H9 (cell line): Measurements from ENCODE around the gene TBC1D22A. TPM values are rescaled to one million over a fixed set of nuclear protein-coding genes. Genes with fewer than 3 reads are reported as not detected.

Experiments
- DNase-seq: peaks from one replicate; pipeline ENCODE4 v3.0.0-alpha.2; 2017
- H2AFZ ChIP-seq: one replicate; pipeline ENCODE4 v1.6.1; 2013; ENCODE audit warnings: mild to moderate bottlenecking, low read length, control low read depth, moderate library complexity
- H2AK5ac ChIP-seq: 2 replicates; pipeline ENCODE4 v1.6.1; 2013; ENCODE audit warnings: low read length, control low read depth, mixed read lengths; ENCODE audit not compliant: insufficient read length
- H2BK120ac ChIP-seq: one replicate; pipeline ENCODE4 v1.6.1; 2013; ENCODE audit warnings: low read depth, mild to moderate bottlenecking, low read length, control low read depth, inconsistent platforms; ENCODE audit not compliant: poor library complexity, severe bottlenecking
- H2BK12ac ChIP-seq: 2 replicates; pipeline ENCODE4 v1.6.1; 2013; ENCODE audit warnings: low read length, control low read depth, mixed read lengths, low read depth; ENCODE audit not compliant: insufficient read length
- H2BK15ac ChIP-seq: 2 replicates; pipeline ENCODE4 v1.6.1; 2013; ENCODE audit warnings: low read depth, low read length, control low read depth
- H2BK20ac ChIP-seq: one replicate; pipeline ENCODE4 v1.6.1; 2013; ENCODE audit warnings: low read depth, mild to moderate bottlenecking, low read length, control low read depth, inconsistent platforms; ENCODE audit not compliant: poor library complexity, severe bottlenecking
- H2BK5ac ChIP-seq: 2 replicates; pipeline ENCODE4 v1.6.1; 2013; ENCODE audit warnings: low read length, control low read depth, mixed read lengths; ENCODE audit not compliant: insufficient read length
- H3K14ac ChIP-seq: 2 replicates; pipeline ENCODE4 v1.6.1; 2013; ENCODE audit warnings: low read length, control low read depth; ENCODE audit not compliant: insufficient read depth
- H3K18ac ChIP-seq: 2 replicates; pipeline ENCODE4 v1.6.1; 2013; ENCODE audit warnings: low read depth, mild to moderate bottlenecking, mixed read lengths, low read length, control low read depth; ENCODE audit not compliant: insufficient read length
- H3K23ac ChIP-seq: 2 replicates; pipeline ENCODE4 v1.6.1; 2013; ENCODE audit warnings: low read length, control low read depth, mixed read lengths, low read depth; ENCODE audit not compliant: insufficient read length
- H3K23me2 ChIP-seq: 2 replicates; pipeline ENCODE4 v1.6.1; 2013; ENCODE audit warnings: low read depth, mild to moderate bottlenecking, mixed read lengths, low read length, control low read depth; ENCODE audit not compliant: insufficient read length, poor library complexity, severe bottlenecking
- H3K27ac ChIP-seq: 2 replicates; pipeline ENCODE4 v1.5.1; 2013; ENCODE audit warnings: low read length, control low read depth, mixed read lengths, low read depth; ENCODE audit not compliant: insufficient read length
- H3K27me3 ChIP-seq: 2 replicates; pipeline ENCODE4 v1.6.1; 2013; ENCODE audit warnings: low read length, control low read depth, inconsistent platforms; ENCODE audit not compliant: insufficient read depth
- H3K4ac ChIP-seq: 2 replicates; pipeline ENCODE4 v1.6.1; 2013; ENCODE audit warnings: low read depth, mild to moderate bottlenecking, control low read depth, inconsistent platforms, low read length, moderate library complexity
- H3K4me1 ChIP-seq: 2 replicates; pipeline ENCODE4 v1.6.1; 2013; ENCODE audit warnings: low read length, control low read depth, inconsistent platforms; ENCODE audit not compliant: insufficient read depth
- H3K4me2 ChIP-seq: 2 replicates; pipeline ENCODE4 v1.6.1; 2013; ENCODE audit warnings: low read length, control low read depth, mixed read lengths; ENCODE audit not compliant: insufficient read length, insufficient read depth
- H3K56ac ChIP-seq: 2 replicates; pipeline ENCODE4 v1.6.1; 2013; ENCODE audit warnings: low read depth, mild to moderate bottlenecking, mixed read lengths, low read length, control low read depth; ENCODE audit not compliant: insufficient read length
- H3K79me1 ChIP-seq: 2 replicates; pipeline ENCODE4 v1.6.1; 2013; ENCODE audit warnings: low read depth, mild to moderate bottlenecking, moderate library complexity, low read length, control low read depth, inconsistent platforms; ENCODE audit not compliant: insufficient read depth, poor library complexity, severe bottlenecking
- H3K79me2 ChIP-seq: 2 replicates; pipeline ENCODE4 v1.6.1; 2013; ENCODE audit warnings: low read length, control low read depth, inconsistent platforms; ENCODE audit not compliant: insufficient read depth
- H3K9ac ChIP-seq: 2 replicates; pipeline ENCODE4 v1.6.1; 2013; ENCODE audit warnings: low read length, control low read depth, mixed read lengths; ENCODE audit not compliant: insufficient read length; ENCODE audit errors: extremely low read depth
- H3K9me3 ChIP-seq: one replicate; pipeline ENCODE4 v1.6.1; 2013; ENCODE audit warnings: low read depth, low read length, inconsistent platforms; ENCODE audit not compliant: control insufficient read depth
- H3T11ph ChIP-seq: one replicate; pipeline ENCODE4 v1.6.1; 2013; ENCODE audit warnings: mild to moderate bottlenecking, low read length, control low read depth, inconsistent platforms
- H4K20me1 ChIP-seq: one replicate; pipeline ENCODE4 v1.6.1; 2013; ENCODE audit not compliant: control insufficient read depth, insufficient read length, insufficient read depth
- H4K5ac ChIP-seq: 2 replicates; pipeline ENCODE4 v1.6.1; 2013; ENCODE audit warnings: low read depth, mild to moderate bottlenecking, mixed read lengths, low read length, control low read depth; ENCODE audit not compliant: insufficient read length
- H4K8ac ChIP-seq: replicated peaks from 2 replicates; pipeline ENCODE4 v1.6.1; 2013; ENCODE audit warnings: low read length, control low read depth, mixed read lengths, low read depth; ENCODE audit not compliant: insufficient read length
- H4K91ac ChIP-seq: 2 replicates; pipeline ENCODE4 v1.6.1; 2013; ENCODE audit warnings: low read depth, mild to moderate bottlenecking, moderate library complexity, mixed read lengths, low read length, control low read depth; ENCODE audit not compliant: insufficient read length
- H3K27ac Mint-ChIP-seq, 3 experiments: 2 replicates in 2 of 3; 3 replicates in 1 of 3; pipeline ENCODE4 v1.8.0; 2020 to 2021; ENCODE audit warnings: mixed read lengths in 3 of 3, mild to moderate bottlenecking in 1 of 3, moderate library complexity in 1 of 3
- H3K27me3 Mint-ChIP-seq: 2 replicates; pipeline ENCODE4 v1.8.0; 2021; ENCODE audit warnings: low read depth, mild to moderate bottlenecking, moderate library complexity, mixed read lengths
- H3K36me3 Mint-ChIP-seq, 3 experiments: 2 replicates in 2 of 3; 3 replicates in 1 of 3; pipeline ENCODE4 v1.8.0; 2020 to 2021; ENCODE audit warnings: low read depth in 3 of 3, mixed read lengths in 3 of 3; ENCODE audit not compliant: insufficient read depth in 1 of 3
- H3K4me1 Mint-ChIP-seq, 2 experiments: 2 replicates each; pipeline ENCODE4 v1.8.0; 2020; ENCODE audit warnings: mixed read lengths in 2 of 2
- H3K4me3 Mint-ChIP-seq, 2 experiments: 2 replicates in 1 of 2; 3 replicates in 1 of 2; pipeline ENCODE4 v1.8.0; 2020 to 2021; ENCODE audit warnings: mild to moderate bottlenecking in 2 of 2, mixed read lengths in 2 of 2, moderate library complexity in 1 of 2
- H3K9me3 Mint-ChIP-seq, 2 experiments: 2 replicates in 1 of 2; 3 replicates in 1 of 2; pipeline ENCODE4 v1.8.0; 2020; ENCODE audit warnings: mild to moderate bottlenecking in 2 of 2, mixed read lengths in 2 of 2, moderate library complexity in 1 of 2
- WGBS: extraction: QIAGEN DNeasy Blood & Tissue Kit; methylation state at CpG from one replicate; pipeline ENCODE4 v1.1.7; 2013; ENCODE audit warnings: missing lambda C conversion rate, low lambda C conversion rate, mixed read lengths; ENCODE audit not compliant: insufficient read length; ENCODE audit errors: extremely low coverage; 5-methylcytosine and 5-hydroxymethylcytosine counted together
- total RNA-seq: library from RNA; stranded (reverse); gene quantifications from 2 replicates; pipeline ENCODE4 v1.2.1, GENCODE V29; 2021
- TF ChIP-seq, protein P1 (sequence below): fragments of 200-600 bp; sonication (generic); conservative IDR thresholded peaks from 3 replicates; pipeline ENCODE4 v1.8.0; 2021; ENCODE audit warnings: antibody characterized with exemption, mild to moderate bottlenecking

TBC1D22A gene
- total RNA-seq, 1 experiment from 2014 or later, result 20.8 TPM

DNA sequence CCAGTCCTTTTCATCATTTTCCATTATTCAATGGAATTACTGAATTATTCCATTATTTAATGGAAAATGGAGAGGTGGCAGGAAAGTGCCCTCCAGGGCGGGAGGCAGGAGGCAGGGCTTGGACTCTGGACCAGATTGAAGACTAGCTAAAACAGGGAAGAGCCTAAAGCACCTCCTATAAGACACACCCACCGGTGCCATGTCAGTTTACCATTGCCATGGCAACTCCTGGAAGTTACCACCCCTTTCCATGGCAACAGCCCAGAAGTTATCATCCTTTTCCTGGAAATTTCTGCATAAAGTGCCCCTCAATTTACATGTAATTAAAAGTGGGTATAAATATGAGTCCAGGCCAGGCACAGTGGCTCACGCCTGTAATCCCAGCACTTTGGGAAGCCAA is 443.7 kb downstream of the TBC1D22A start:
- H3K27ac Mint-ChIP-seq, result no peak overlapping the region

More for the DNA sequence above, 443.7 kb downstream of the TBC1D22A start:
- H3K27me3 Mint-ChIP-seq, result peaks cover 6% of the 10 kb centered on the region
- TF ChIP-seq, protein P1, sequence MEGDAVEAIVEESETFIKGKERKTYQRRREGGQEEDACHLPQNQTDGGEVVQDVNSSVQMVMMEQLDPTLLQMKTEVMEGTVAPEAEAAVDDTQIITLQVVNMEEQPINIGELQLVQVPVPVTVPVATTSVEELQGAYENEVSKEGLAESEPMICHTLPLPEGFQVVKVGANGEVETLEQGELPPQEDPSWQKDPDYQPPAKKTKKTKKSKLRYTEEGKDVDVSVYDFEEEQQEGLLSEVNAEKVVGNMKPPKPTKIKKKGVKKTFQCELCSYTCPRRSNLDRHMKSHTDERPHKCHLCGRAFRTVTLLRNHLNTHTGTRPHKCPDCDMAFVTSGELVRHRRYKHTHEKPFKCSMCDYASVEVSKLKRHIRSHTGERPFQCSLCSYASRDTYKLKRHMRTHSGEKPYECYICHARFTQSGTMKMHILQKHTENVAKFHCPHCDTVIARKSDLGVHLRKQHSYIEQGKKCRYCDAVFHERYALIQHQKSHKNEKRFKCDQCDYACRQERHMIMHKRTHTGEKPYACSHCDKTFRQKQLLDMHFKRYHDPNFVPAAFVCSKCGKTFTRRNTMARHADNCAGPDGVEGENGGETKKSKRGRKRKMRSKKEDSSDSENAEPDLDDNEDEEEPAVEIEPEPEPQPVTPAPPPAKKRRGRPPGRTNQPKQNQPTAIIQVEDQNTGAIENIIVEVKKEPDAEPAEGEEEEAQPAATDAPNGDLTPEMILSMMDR, result no peak
- H3K23ac ChIP-seq, result no peak overlapping the region
- H3K9me3 Mint-ChIP-seq, result peaks cover 36 to 94% of the 10 kb centered on the region in 2 experiments
- H4K91ac ChIP-seq, result no peak overlapping the region
- no peaks in the 10 kb centered on the region for H3K79me1 ChIP-seq
- H3K9ac ChIP-seq, result no peak overlapping the region
- no peaks in the 10 kb centered on the region for H3K4me1 Mint-ChIP-seq
- no peak overlapping the region for H2BK15ac ChIP-seq
- H4K5ac ChIP-seq, result no peak overlapping the region
- no peak overlapping the region for H3K56ac ChIP-seq
- no peak for DNase-seq
- peaks cover 0 to 34% (median 14%) of the 10 kb centered on the region in 3 experiments; a peak in 4 of 7 replicates for H3K36me3 Mint-ChIP-seq
- no peak overlapping the region for H3T11ph ChIP-seq
- H3K9me3 ChIP-seq, result peaks cover 63% of the 10 kb centered on the region
- no peak overlapping the region for H3K27ac ChIP-seq
- H3K23me2 ChIP-seq, result no peaks in the 10 kb centered on the region
- no CpG with 5 or more reads among the region's 3 CpGs for WGBS
- no peak overlapping the region for H3K4ac ChIP-seq
- no peaks in the 10 kb centered on the region for H3K79me2 ChIP-seq
- no peak overlapping the region for H3K14ac ChIP-seq
- no peak overlapping the region for H2BK20ac ChIP-seq
- no peaks in the 10 kb centered on the region for H4K20me1 ChIP-seq
- H3K4me1 ChIP-seq, result no peaks in the 10 kb centered on the region
- H3K27me3 ChIP-seq, result no peaks in the 10 kb centered on the region
- no peak overlapping the region for H2AK5ac ChIP-seq
- H2AFZ ChIP-seq, result no peak overlapping the region
- no peak overlapping the region for H4K8ac ChIP-seq
- no peak overlapping the region for H3K4me3 Mint-ChIP-seq
- H2BK5ac ChIP-seq, result no peak overlapping the region
- no peak overlapping the region for H2BK12ac ChIP-seq
- no peak overlapping the region for H3K18ac ChIP-seq
- H2BK120ac ChIP-seq, result no peak overlapping the region
- no peak overlapping the region for H3K4me2 ChIP-seq
